SK-N-SH treated with all-trans-retinoic acid at 6 μM for 48 hours (cell line): ENCODE measurements around the gene XK.

Source experiments
- ATAC-seq: fragments of 200-7000 bp; cut with Tn5 transposase; 3 replicates; pipeline ENCODE4 v1.9.1; 2020; ENCODE audit warnings: mild to moderate bottlenecking, moderate library complexity
- ARNTL ChIP-seq: fragments of 450-650 bp; formaldehyde crosslinking; IDR thresholded peaks from 2 replicates; pipeline ENCODE4 v1.5.0; 2020; ENCODE audit warnings: low read depth, mild to moderate bottlenecking, moderate library complexity, borderline replicate concordance
- BACH2 ChIP-seq: fragments of 250-450 bp; sonication (Bioruptor Pico); IDR thresholded peaks from 2 replicates; pipeline ENCODE4 v1.9.0; 2021; ENCODE audit warnings: mild to moderate bottlenecking, borderline replicate concordance
- CREB5 ChIP-seq: fragments of 250-450 bp; sonication (Bioruptor Pico); IDR thresholded peaks from 2 replicates; pipeline ENCODE4 v1.5.1; 2020; ENCODE audit warnings: low read depth, mild to moderate bottlenecking, moderate library complexity
- CSDC2 ChIP-seq: fragments of 250-450 bp; sonication (Bioruptor Pico); IDR thresholded peaks from 2 replicates; pipeline ENCODE4 v1.5.0; 2020; ENCODE audit warnings: mild to moderate bottlenecking, moderate library complexity
- CSRNP3 ChIP-seq: fragments of 250-450 bp; sonication (Bioruptor Pico); IDR thresholded peaks from 2 replicates; pipeline ENCODE4 v1.5.1; 2021; ENCODE audit warnings: mild to moderate bottlenecking, moderate library complexity
- ESRRG ChIP-seq: fragments of 250-450 bp; sonication (Bioruptor Pico); IDR thresholded peaks from 2 replicates; pipeline ENCODE4 v1.6.1; 2021; ENCODE audit warnings: mild to moderate bottlenecking
- GLIS3 ChIP-seq: fragments of 250-450 bp; sonication (Bioruptor Pico); IDR thresholded peaks from 2 replicates; pipeline ENCODE4 v1.5.0; 2020; ENCODE audit warnings: mild to moderate bottlenecking, moderate library complexity
- ISL1 ChIP-seq: fragments of 250-450 bp; sonication (Bioruptor Pico); IDR thresholded peaks from 2 replicates; pipeline ENCODE4 v2.1.2; 2022; ENCODE audit warnings: mild to moderate bottlenecking, moderate library complexity
- OSR1 ChIP-seq: fragments of 250-450 bp; sonication (Bioruptor Pico); IDR thresholded peaks from 2 replicates; pipeline ENCODE4 v1.8.0; 2022; ENCODE audit warnings: moderate library complexity, mild to moderate bottlenecking, inconsistent platforms
- PATZ1 ChIP-seq: fragments of 250-450 bp; sonication (Bioruptor Pico); IDR thresholded peaks from 2 replicates; pipeline ENCODE4 v1.8.0; 2020; ENCODE audit warnings: mild to moderate bottlenecking, moderate library complexity, borderline replicate concordance
- POU6F1 ChIP-seq: fragments of 250-450 bp; sonication (Bioruptor Pico); IDR thresholded peaks from 2 replicates; pipeline ENCODE4 v1.8.0; 2021; ENCODE audit warnings: low read depth, mild to moderate bottlenecking, moderate library complexity, borderline replicate concordance
- PPARA ChIP-seq: fragments of 250-450 bp; sonication (Bioruptor Pico); IDR thresholded peaks from 2 replicates; pipeline ENCODE4 v1.5.0; 2020; ENCODE audit warnings: mild to moderate bottlenecking, borderline replicate concordance
- RARB ChIP-seq: fragments of 250-450 bp; sonication (Bioruptor Pico); IDR thresholded peaks from 2 replicates; pipeline ENCODE4 v1.8.0; 2021; ENCODE audit warnings: mild to moderate bottlenecking, moderate library complexity
- SNAI2 ChIP-seq: fragments of 250-450 bp; sonication (Bioruptor Pico); IDR thresholded peaks from 2 replicates; pipeline ENCODE4 v1.5.0; 2020; ENCODE audit warnings: mild to moderate bottlenecking, moderate library complexity
- TCF4 ChIP-seq: fragments of 250-450 bp; sonication (Bioruptor Pico); IDR thresholded peaks from 2 replicates; pipeline ENCODE4 v1.8.0; 2021; ENCODE audit warnings: mild to moderate bottlenecking, moderate library complexity, borderline replicate concordance
- TOX ChIP-seq: fragments of 250-450 bp; sonication (Bioruptor Pico); IDR thresholded peaks from 2 replicates; pipeline ENCODE4 v1.8.0; 2021; ENCODE audit warnings: mild to moderate bottlenecking, moderate library complexity, borderline replicate concordance
- TSHZ2 ChIP-seq: fragments of 250-450 bp; sonication (Bioruptor Pico); IDR thresholded peaks from 2 replicates; pipeline ENCODE4 v1.5.0; 2020; ENCODE audit warnings: mild to moderate bottlenecking, moderate library complexity
- ZC3H10 ChIP-seq: fragments of 250-450 bp; sonication (Bioruptor Pico); IDR thresholded peaks from 2 replicates; pipeline ENCODE4 v1.5.1; 2021; ENCODE audit warnings: mild to moderate bottlenecking, moderate library complexity
- ZFP3 ChIP-seq: fragments of 250-450 bp; sonication (Bioruptor Pico); IDR thresholded peaks from 2 replicates; pipeline ENCODE4 v1.5.0; 2020; ENCODE audit warnings: mild to moderate bottlenecking, moderate library complexity
- ZFP30 ChIP-seq: fragments of 450-650 bp; formaldehyde crosslinking; IDR thresholded peaks from 2 replicates; pipeline ENCODE4 v1.5.0; 2022; ENCODE audit warnings: mild to moderate bottlenecking, moderate library complexity
- ZNF565 ChIP-seq: fragments of 450-650 bp; formaldehyde crosslinking; conservative IDR thresholded peaks from 2 replicates; pipeline ENCODE4 v1.5.0; 2020; ENCODE audit warnings: low read depth, mild to moderate bottlenecking, moderate library complexity
- ZNF70 ChIP-seq: fragments of 450-650 bp; formaldehyde crosslinking; IDR thresholded peaks from 2 replicates; pipeline ENCODE4 v1.5.0; 2020; ENCODE audit warnings: mild to moderate bottlenecking, moderate library complexity
- ZNF8 ChIP-seq: fragments of 450-650 bp; formaldehyde crosslinking; IDR thresholded peaks from 2 replicates; pipeline ENCODE4 v1.5.0; 2020; ENCODE audit warnings: mild to moderate bottlenecking, moderate library complexity

XK gene

GRCh38 chrX:37701588-37701987 lies 16.0 kb downstream of the XK start:
- TF ChIP-seq OSR1 (CRISPR knock-in tag) (no peak), RARB (CRISPR knock-in tag) (no peak), TCF4 (CRISPR knock-in tag) (no peak), ISL1 (CRISPR knock-in tag) (no peak), ZFP3 (CRISPR knock-in tag) (no peak), ZC3H10 (no peak), BACH2 (CRISPR knock-in tag) (no peak), CREB5 (CRISPR knock-in tag) (no peak), TSHZ2 (CRISPR knock-in tag) (no peak), POU6F1 (CRISPR knock-in tag) (no peak), TOX (CRISPR knock-in tag) (no peak), ZNF70 (CRISPR knock-in tag) (no peak), GLIS3 (CRISPR knock-in tag) (no peak), SNAI2 (CRISPR knock-in tag) (no peak), CSRNP3 (CRISPR knock-in tag) (no peak), PATZ1 (CRISPR knock-in tag) (no peak), CSDC2 (CRISPR knock-in tag) (no peak), ESRRG (CRISPR knock-in tag) (no peak), PPARA (no peak), ARNTL (CRISPR knock-in tag) (no peak)
- no peak for ATAC-seq

GRCh38 chrX:37711991-37712390 lies 26.4 kb downstream of the XK start:
- no peak for ATAC-seq
- no peak for TF ChIP-seq ARNTL (CRISPR knock-in tag)
- no peak for TF ChIP-seq TSHZ2 (CRISPR knock-in tag)
- TF ChIP-seq CSDC2 (CRISPR knock-in tag) = no peak
- TF ChIP-seq TCF4 (CRISPR knock-in tag) = no peak
- TF ChIP-seq ISL1 (CRISPR knock-in tag) = no peak
- TF ChIP-seq SNAI2 (CRISPR knock-in tag) = no peak
- TF ChIP-seq ZC3H10 = no peak
- TF ChIP-seq TOX (CRISPR knock-in tag) = no peak
- no peak for TF ChIP-seq PPARA
- TF ChIP-seq ZFP30 (CRISPR knock-in tag) = no peak
- TF ChIP-seq ZNF565 (CRISPR knock-in tag) = no peak
- no peak for TF ChIP-seq POU6F1 (CRISPR knock-in tag)
- no peak for TF ChIP-seq ZNF8
- no peak for TF ChIP-seq CSRNP3 (CRISPR knock-in tag)
- no peak for TF ChIP-seq ZFP3 (CRISPR knock-in tag)
- TF ChIP-seq BACH2 (CRISPR knock-in tag) = no peak
- no peak for TF ChIP-seq GLIS3 (CRISPR knock-in tag)
- TF ChIP-seq OSR1 (CRISPR knock-in tag) = no peak
